Fibroblast of pulmonary artery (primary cell): ENCODE measurements around the gene MESD.

Source experiments
- DNase-seq: peaks from one replicate; pipeline ENCODE4 v3.0.0-alpha.2; 2010; ENCODE audit warnings: low read depth
- H3K4me3 ChIP-seq: replicated peaks from 2 replicates; pipeline ENCODE4 v1.5.1; 2011; ENCODE audit warnings: low read depth, mild to moderate bottlenecking, control low read depth, low read length, moderate library complexity
- CTCF ChIP-seq: IDR thresholded peaks from 2 replicates; pipeline ENCODE4 v1.5.1; 2011; ENCODE audit warnings: mild to moderate bottlenecking, control low read depth, low read length, inconsistent platforms; ENCODE audit errors: missing control alignments

The MESD gene

GRCh38 chr15:80923668-80924067, 66.0 kb downstream of the MESD start:
- no peak for TF ChIP-seq CTCF
- H3K4me3 ChIP-seq: no peak overlapping the region
- no peak for DNase-seq

- no peak for TF ChIP-seq CTCF
Measured at GRCh38 chr15:80921736-80922410, 67.7 kb downstream of the MESD start.

GRCh38 chr15:80920271-80920699, 69.3 kb downstream of the MESD start:
- no peak for DNase-seq

More at GRCh38 chr15:80921736-80922410, 67.7 kb downstream of the MESD start:
- no peak for DNase-seq
- H3K4me3 ChIP-seq: no peak overlapping the region

GRCh38 chr15:80918196-80918783, 71.3 kb downstream of the MESD start:
- no peak for TF ChIP-seq CTCF
- DNase-seq: no peak
- no peak overlapping the region for H3K4me3 ChIP-seq

More at GRCh38 chr15:80920271-80920699, 69.3 kb downstream of the MESD start:
- TF ChIP-seq CTCF: no peak
- no peak overlapping the region for H3K4me3 ChIP-seq

GRCh38 chr15:80916056-80916455, 73.6 kb downstream of the MESD start:
- no peak for TF ChIP-seq CTCF
- no peak overlapping the region for H3K4me3 ChIP-seq
- no peak for DNase-seq

- no peak for DNase-seq
- H3K4me3 ChIP-seq: no peak overlapping the region
- TF ChIP-seq CTCF: no peak
Measured at GRCh38 chr15:80915472-80915871, 74.1 kb downstream of the MESD start.

- no peak overlapping the region for H3K4me3 ChIP-seq
- no peak for DNase-seq
- TF ChIP-seq CTCF: no peak
Measured at GRCh38 chr15:80913541-80913940, 76.1 kb downstream of the MESD start.
